ENCODE data around the gene CFAP20DC.

CFAP20DC gene

GRCh38 chr3:59085976-59086375 is 36.2 kb upstream of the CFAP20DC start:
- Histone ChIP-seq H4K20me1 (ENCODE audit: insufficient read depth) (no peaks in the 10 kb centered on the region), H2AFZ (ENCODE audit: low read depth) (no peak overlapping the region), H3K4me2 (no peak overlapping the region), H3K4me1 (ENCODE audit: low read depth, poor library complexity, severe bottlenecking) (no peaks in the 10 kb centered on the region), H3K27ac (no peak overlapping the region), H3K36me3 (ENCODE audit: insufficient read depth) (no peaks in the 10 kb centered on the region), H3K79me2 (ENCODE audit: insufficient read depth, low read depth) (no peaks in the 10 kb centered on the region), H3K4me3 (IDR thresholded peaks at IDR 0.05; ENCODE audit: insufficient read depth, low read depth, low read length) (no peak overlapping the region), H3K9ac (no peak overlapping the region), H3K27me3 (ENCODE audit: insufficient read depth, low read depth) (no peaks in the 10 kb centered on the region)
- TF ChIP-seq, protein P1, sequence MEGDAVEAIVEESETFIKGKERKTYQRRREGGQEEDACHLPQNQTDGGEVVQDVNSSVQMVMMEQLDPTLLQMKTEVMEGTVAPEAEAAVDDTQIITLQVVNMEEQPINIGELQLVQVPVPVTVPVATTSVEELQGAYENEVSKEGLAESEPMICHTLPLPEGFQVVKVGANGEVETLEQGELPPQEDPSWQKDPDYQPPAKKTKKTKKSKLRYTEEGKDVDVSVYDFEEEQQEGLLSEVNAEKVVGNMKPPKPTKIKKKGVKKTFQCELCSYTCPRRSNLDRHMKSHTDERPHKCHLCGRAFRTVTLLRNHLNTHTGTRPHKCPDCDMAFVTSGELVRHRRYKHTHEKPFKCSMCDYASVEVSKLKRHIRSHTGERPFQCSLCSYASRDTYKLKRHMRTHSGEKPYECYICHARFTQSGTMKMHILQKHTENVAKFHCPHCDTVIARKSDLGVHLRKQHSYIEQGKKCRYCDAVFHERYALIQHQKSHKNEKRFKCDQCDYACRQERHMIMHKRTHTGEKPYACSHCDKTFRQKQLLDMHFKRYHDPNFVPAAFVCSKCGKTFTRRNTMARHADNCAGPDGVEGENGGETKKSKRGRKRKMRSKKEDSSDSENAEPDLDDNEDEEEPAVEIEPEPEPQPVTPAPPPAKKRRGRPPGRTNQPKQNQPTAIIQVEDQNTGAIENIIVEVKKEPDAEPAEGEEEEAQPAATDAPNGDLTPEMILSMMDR (conservative IDR thresholded peaks at IDR 0.05; ENCODE audit: low read depth, low read length) = no peak

GRCh38 chr3:59084583-59084982 is 34.8 kb upstream of the CFAP20DC start:
- no peaks in the 10 kb centered on the region for H3K79me2 ChIP-seq (ENCODE audit: insufficient read depth, low read depth)
- H4K20me1 ChIP-seq (ENCODE audit: insufficient read depth) = no peaks in the 10 kb centered on the region
- H2AFZ ChIP-seq (ENCODE audit: low read depth) = no peak overlapping the region
- H3K36me3 ChIP-seq (ENCODE audit: insufficient read depth) = no peaks in the 10 kb centered on the region
- TF ChIP-seq, protein P1 (conservative IDR thresholded peaks at IDR 0.05; ENCODE audit: low read depth, low read length) = no peak
- H3K4me1 ChIP-seq (ENCODE audit: low read depth, poor library complexity, severe bottlenecking) = no peaks in the 10 kb centered on the region
- H3K4me3 ChIP-seq (IDR thresholded peaks at IDR 0.05; ENCODE audit: insufficient read depth, low read depth, low read length) = no peak overlapping the region
- no peak overlapping the region for H3K9ac ChIP-seq
- H3K27ac ChIP-seq = no peak overlapping the region
- H3K4me2 ChIP-seq = no peak overlapping the region
- no peaks in the 10 kb centered on the region for H3K27me3 ChIP-seq (ENCODE audit: insufficient read depth, low read depth)

DNA sequence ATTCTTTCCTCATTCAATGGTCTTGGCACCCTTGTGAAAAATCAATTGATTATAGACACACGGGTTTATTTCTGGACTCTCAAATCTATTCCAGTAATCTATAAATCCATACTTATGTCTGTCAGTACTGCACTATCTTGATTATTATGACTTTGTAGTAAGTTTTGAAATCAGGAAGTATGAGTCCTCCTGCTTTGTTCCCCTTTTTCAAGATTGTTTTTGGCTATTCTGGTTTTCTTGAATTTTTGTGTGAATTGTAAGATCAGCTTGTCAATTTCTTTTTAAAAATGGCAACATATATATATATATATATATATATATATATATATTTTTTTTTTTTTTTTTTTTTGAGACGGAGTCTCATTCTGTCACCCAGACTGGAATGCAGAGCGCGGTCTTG is 32.3 kb upstream of the CFAP20DC start:
- TF ChIP-seq, protein P1 (conservative IDR thresholded peaks at IDR 0.05; ENCODE audit: low read depth, low read length) = no peak
- no peaks in the 10 kb centered on the region for H3K36me3 ChIP-seq (ENCODE audit: insufficient read depth)
- no peaks in the 10 kb centered on the region for H4K20me1 ChIP-seq (ENCODE audit: insufficient read depth)
- no peak overlapping the region for H3K9ac ChIP-seq
- H2AFZ ChIP-seq (ENCODE audit: low read depth) = no peak overlapping the region
- no peak overlapping the region for H3K27ac ChIP-seq
- no peak overlapping the region for H3K4me3 ChIP-seq (IDR thresholded peaks at IDR 0.05; ENCODE audit: insufficient read depth, low read depth, low read length)
- no peaks in the 10 kb centered on the region for H3K4me1 ChIP-seq (ENCODE audit: low read depth, poor library complexity, severe bottlenecking)
- no peak overlapping the region for H3K4me2 ChIP-seq
- no peaks in the 10 kb centered on the region for H3K27me3 ChIP-seq (ENCODE audit: insufficient read depth, low read depth)
- H3K79me2 ChIP-seq (ENCODE audit: insufficient read depth, low read depth) = no peaks in the 10 kb centered on the region

DNA sequence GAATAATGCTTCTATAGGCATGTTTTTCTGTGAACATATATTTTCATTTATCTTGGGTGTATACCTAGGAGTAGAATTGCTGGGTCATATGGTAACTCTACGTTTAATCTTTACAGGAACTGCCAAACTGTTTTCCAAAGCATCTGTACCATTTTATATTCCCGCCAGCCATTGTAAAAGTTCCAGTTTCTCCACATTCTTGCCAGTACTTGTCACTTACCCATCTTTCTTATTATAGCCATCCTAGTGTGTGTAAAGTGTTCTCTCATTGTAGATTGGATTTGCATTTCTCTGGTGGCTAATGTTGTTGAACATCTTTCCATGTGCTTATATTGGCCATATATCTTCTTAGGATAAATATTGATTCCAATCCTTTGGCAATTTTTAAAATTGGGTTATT is 31.2 kb upstream of the CFAP20DC start:
- Histone ChIP-seq H3K36me3 (ENCODE audit: insufficient read depth) (no peaks in the 10 kb centered on the region), H4K20me1 (ENCODE audit: insufficient read depth) (no peaks in the 10 kb centered on the region), H3K79me2 (ENCODE audit: insufficient read depth, low read depth) (no peaks in the 10 kb centered on the region), H3K4me2 (no peak overlapping the region), H3K27me3 (ENCODE audit: insufficient read depth, low read depth) (no peaks in the 10 kb centered on the region), H3K4me3 (IDR thresholded peaks at IDR 0.05; ENCODE audit: insufficient read depth, low read depth, low read length) (no peak overlapping the region), H3K27ac (no peak overlapping the region), H3K4me1 (ENCODE audit: low read depth, poor library complexity, severe bottlenecking) (no peaks in the 10 kb centered on the region), H3K9ac (no peak overlapping the region), H2AFZ (ENCODE audit: low read depth) (no peak overlapping the region)
- TF ChIP-seq, protein P1 (conservative IDR thresholded peaks at IDR 0.05; ENCODE audit: low read depth, low read length) = no peak
